ENCODE measurements around the gene SYCP2. TPM values are rescaled to one million over a fixed set of nuclear protein-coding genes. Genes with fewer than 3 reads are reported as not detected.

SYCP2 gene
- total RNA-seq, 1 donor from 2014 or later: 1.9 TPM

DNA sequence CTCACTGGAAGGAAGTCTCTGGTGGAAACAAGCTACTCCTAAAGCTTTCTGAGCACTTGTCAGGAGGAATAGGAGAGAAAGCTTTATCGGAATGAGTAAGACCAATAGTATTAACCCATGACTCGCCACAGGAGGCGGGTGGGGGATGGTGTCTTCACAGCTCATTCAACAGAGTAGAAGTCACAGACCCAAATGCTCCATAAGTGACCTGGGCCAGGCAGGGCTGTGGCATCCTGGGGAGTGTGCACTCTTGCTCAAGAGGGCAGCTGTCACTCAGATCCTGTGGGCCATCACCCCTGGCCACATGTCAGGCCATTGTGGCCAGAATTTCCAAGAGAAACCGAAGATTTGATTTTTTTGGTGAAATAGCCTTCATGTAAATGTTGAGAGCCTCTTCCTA is 116.0 kb downstream of the SYCP2 start:
- Histone ChIP-seq H3K9me3 (no peaks in the 10 kb centered on the region), H3K4me3 (no peak overlapping the region), H3K27ac (no peak overlapping the region), H3K27me3 (no peaks in the 10 kb centered on the region), H3K36me3 (no peaks in the 10 kb centered on the region), H3K4me1 (no peaks in the 10 kb centered on the region)
- ATAC-seq (no peak), DNase-seq (no peak)
- intact Hi-C loops (cut with DNase I): no loop called here
- TF ChIP-seq, protein P1, sequence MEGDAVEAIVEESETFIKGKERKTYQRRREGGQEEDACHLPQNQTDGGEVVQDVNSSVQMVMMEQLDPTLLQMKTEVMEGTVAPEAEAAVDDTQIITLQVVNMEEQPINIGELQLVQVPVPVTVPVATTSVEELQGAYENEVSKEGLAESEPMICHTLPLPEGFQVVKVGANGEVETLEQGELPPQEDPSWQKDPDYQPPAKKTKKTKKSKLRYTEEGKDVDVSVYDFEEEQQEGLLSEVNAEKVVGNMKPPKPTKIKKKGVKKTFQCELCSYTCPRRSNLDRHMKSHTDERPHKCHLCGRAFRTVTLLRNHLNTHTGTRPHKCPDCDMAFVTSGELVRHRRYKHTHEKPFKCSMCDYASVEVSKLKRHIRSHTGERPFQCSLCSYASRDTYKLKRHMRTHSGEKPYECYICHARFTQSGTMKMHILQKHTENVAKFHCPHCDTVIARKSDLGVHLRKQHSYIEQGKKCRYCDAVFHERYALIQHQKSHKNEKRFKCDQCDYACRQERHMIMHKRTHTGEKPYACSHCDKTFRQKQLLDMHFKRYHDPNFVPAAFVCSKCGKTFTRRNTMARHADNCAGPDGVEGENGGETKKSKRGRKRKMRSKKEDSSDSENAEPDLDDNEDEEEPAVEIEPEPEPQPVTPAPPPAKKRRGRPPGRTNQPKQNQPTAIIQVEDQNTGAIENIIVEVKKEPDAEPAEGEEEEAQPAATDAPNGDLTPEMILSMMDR (IDR thresholded peaks at IDR 0.05): no peak

DNA sequence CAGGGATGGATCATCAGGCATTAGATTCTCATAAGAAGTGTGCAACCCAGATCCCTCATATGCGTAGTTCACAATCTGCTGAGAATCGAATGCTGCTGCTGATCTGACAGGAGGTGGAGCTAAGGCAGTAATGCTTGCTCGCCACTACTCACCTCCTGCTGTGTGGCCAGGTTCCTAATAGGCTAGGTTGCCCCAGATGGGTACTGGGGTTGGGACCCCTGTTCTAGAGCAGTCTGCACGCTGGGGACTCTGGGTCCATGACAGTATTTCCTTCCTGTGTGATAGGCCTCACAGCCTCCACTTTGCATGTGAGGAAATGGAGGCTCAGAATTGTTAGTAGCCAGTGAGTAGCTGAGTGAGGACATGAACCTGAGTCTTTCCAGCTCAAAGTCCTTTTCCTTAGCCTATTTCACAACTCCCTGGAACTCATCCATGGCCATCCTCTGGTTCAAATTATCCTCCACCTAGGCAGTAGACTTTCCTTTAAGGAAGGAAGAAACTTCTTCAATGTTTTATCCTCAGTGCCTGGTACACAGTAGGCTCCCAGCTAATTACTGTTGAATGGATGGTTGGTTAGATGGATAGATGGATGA is 117.2 kb downstream of the SYCP2 start:
- Histone ChIP-seq H3K4me1 (no peaks in the 10 kb centered on the region), H3K36me3 (no peaks in the 10 kb centered on the region), H3K27me3 (no peaks in the 10 kb centered on the region), H3K27ac (no peak overlapping the region), H3K4me3 (no peak overlapping the region), H3K9me3 (no peaks in the 10 kb centered on the region)
- TF ChIP-seq, protein P1 (IDR thresholded peaks at IDR 0.05): no peak
- DNase-seq (no peak), ATAC-seq (no peak)
- intact Hi-C loops (cut with DNase I): no loop called here

DNA sequence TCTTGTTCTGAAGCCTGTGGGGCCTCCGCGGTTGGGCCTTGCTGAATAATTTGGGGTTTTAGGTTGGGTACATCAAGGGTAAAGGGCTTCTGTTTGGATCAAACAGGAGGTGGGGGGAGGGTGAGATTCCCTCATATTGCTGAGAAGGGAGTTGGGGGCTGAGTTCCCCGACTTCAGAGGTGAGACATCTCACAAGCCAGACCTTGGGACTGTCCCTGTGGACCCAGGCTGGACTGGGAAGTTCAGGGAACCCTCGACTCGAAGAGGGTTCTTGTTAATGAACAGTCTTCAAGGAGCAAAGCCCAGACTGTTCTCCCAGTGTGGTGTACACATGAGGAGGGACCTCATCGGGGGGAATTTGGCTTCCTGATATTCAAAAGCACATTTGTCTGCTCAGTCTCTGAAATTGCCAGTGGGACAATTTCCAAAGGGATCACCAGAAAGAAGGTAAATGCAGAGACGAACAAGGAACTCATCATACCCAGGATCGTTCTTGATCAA is 118.5 kb downstream of the SYCP2 start:
- DNase-seq: no peak

DNA sequence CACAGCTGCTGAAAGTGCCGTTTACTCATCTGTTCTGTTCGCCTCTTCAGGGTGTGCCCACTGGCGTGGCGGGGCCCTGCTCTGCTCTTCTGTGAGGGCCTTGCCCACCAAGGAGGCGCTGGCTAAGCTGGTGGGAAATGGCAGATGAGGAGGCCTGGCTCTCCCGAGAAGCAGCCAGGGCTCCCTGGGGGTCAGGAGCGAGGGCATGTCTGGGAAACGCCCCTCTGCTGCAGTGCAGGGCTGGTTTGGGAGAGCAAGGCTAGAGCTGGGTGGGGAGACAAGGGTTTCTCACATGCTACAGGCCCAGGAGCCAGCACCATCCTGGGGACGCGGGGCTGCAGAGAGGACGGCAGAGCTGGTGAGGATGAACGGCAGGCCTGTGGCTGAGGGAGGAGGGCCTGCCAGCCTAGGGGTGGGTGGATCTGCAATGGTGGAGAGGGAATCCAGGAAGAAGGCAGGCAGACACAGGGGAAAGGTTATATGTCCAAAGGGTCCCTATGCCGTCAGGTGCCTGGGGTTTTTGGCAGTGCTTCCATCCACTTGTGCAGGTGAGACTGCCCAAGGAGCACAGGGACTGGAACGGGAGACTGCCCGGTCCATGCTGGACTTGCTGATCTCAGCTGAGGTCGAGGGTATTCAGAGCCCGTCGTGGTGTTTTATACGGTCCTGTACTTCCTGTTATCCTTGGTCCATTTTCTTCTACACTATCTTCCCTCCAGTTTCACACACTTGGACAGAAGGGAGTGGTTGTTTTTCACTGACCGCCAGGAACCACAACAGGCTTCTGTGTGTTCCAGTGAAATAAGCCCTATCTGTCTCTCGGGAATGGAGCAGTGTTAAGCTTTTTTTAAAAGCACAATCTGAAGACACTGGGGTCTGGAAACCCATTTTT is 119.2 kb downstream of the SYCP2 start:
- ATAC-seq: no peak
- intact Hi-C loops (cut with DNase I): no loop called here

More for the DNA sequence above, 118.5 kb downstream of the SYCP2 start:
- no peaks in the 10 kb centered on the region for H3K27me3 ChIP-seq
- ATAC-seq: no peak
- H3K4me3 ChIP-seq: no peak overlapping the region
- TF ChIP-seq, protein P1 (IDR thresholded peaks at IDR 0.05): no peak
- no peak overlapping the region for H3K27ac ChIP-seq
- H3K36me3 ChIP-seq: no peaks in the 10 kb centered on the region
- intact Hi-C loops (cut with DNase I): no loop called here
- H3K4me1 ChIP-seq: no peaks in the 10 kb centered on the region
- no peaks in the 10 kb centered on the region for H3K9me3 ChIP-seq

More for the DNA sequence above, 119.2 kb downstream of the SYCP2 start:
- H3K4me3 ChIP-seq: no peak overlapping the region
- TF ChIP-seq, protein P1 (IDR thresholded peaks at IDR 0.05): no peak
- no peak overlapping the region for H3K27ac ChIP-seq
- no peaks in the 10 kb centered on the region for H3K9me3 ChIP-seq
- H3K4me1 ChIP-seq: no peaks in the 10 kb centered on the region
- DNase-seq: no peak
- H3K27me3 ChIP-seq: no peaks in the 10 kb centered on the region
- H3K36me3 ChIP-seq: no peaks in the 10 kb centered on the region

Other genes starting within 250 kb of the SYCP2 start
- gene PPP1R3D, start 6.7 kb upstream of the SYCP2 start, total RNA-seq: 11.2 TPM
- gene FAM217B, start 6.8 kb upstream of the SYCP2 start, total RNA-seq: 24.3 TPM
- gene CDH26, start 24.8 kb upstream of the SYCP2 start, total RNA-seq: 8.8 TPM